Measurements from ENCODE around the gene NOP58.

GRCh38 chr2:202238234-202239197, 27.0 kb upstream of the NOP58 start, which contains the start of gene SUMO1:
- no peak for TF ChIP-seq CTCF (IDR thresholded peaks at IDR 0.05; ENCODE audit: low read depth, low read length, poor library complexity, severe bottlenecking)
- no peak for TF ChIP-seq EZH2phosphoT487 (IDR thresholded peaks at IDR 0.05; ENCODE audit: borderline replicate concordance, low read length)

All from DOHH2 (cell line).